ENCODE results near the gene FKBP6. TPM values are rescaled to one million over a fixed set of nuclear protein-coding genes. Genes with fewer than 3 reads are reported as not detected.

Gene FKBP6
- total and polyA plus RNA-seq, 9 of the 15 experiments (the other 6 are each of a cell fraction or from before 2014, with no cell fraction given): not detected

DNA sequence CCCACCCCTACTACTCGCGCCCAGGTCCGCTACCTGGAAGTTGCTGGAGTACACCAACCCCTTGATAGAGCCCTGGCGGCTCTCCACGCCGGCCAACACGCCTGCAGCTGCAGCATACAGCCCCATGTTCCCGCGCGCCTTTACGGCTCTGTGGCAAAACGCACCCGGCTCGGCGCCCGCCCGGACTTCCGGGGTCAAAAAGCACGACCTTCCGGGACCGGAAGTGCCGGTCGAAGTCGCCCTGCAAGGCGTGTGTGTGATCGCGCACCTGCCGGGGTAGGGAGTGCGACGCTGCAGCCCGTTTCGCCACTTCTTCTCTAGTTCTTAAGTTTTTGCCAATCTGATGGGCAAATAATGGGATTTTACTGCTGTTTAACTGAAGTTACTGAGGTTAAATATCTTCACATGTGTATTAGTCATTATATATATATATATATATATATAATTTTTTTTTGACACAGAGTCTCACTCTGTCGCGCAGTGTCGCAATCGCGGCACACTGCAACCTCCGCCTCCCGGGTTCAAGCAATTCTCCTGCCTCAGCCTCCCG is 19.2 kb upstream of the FKBP6 start, which contains the start of gene NSUN5 (continued):
- TF ChIP-seq, protein P1, sequence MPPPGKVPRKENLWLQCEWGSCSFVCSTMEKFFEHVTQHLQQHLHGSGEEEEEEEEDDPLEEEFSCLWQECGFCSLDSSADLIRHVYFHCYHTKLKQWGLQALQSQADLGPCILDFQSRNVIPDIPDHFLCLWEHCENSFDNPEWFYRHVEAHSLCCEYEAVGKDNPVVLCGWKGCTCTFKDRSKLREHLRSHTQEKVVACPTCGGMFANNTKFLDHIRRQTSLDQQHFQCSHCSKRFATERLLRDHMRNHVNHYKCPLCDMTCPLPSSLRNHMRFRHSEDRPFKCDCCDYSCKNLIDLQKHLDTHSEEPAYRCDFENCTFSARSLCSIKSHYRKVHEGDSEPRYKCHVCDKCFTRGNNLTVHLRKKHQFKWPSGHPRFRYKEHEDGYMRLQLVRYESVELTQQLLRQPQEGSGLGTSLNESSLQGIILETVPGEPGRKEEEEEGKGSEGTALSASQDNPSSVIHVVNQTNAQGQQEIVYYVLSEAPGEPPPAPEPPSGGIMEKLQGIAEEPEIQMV (tag; conservative IDR thresholded peaks at IDR 0.05; ENCODE audit: low read depth): no peak
- TF ChIP-seq STAT5A (IDR thresholded peaks at IDR 0.05; ENCODE audit: borderline replicate concordance, low read length): no peak
- TF ChIP-seq, protein P2, sequence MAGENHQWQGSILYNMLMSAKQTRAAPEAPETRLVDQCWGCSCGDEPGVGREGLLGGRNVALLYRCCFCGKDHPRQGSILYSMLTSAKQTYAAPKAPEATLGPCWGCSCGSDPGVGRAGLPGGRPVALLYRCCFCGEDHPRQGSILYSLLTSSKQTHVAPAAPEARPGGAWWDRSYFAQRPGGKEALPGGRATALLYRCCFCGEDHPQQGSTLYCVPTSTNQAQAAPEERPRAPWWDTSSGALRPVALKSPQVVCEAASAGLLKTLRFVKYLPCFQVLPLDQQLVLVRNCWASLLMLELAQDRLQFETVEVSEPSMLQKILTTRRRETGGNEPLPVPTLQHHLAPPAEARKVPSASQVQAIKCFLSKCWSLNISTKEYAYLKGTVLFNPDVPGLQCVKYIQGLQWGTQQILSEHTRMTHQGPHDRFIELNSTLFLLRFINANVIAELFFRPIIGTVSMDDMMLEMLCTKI (IDR thresholded peaks at IDR 0.05; ENCODE audit: partially characterized antibody): no peak
- no peak for TF ChIP-seq SIRT6 (IDR thresholded peaks at IDR 0.05; ENCODE audit: low read depth, low read length)
- TF ChIP-seq RBBP5 (IDR thresholded peaks at IDR 0.05; ENCODE audit: borderline replicate concordance, insufficient read depth, low read length, poor library complexity, severe bottlenecking): peak; percentile 80
- no peak for TF ChIP-seq HNRNPUL1 (IDR thresholded peaks at IDR 0.05; ENCODE audit: low read length)
- no peak for TF ChIP-seq SMAD1 (IDR thresholded peaks at IDR 0.05; ENCODE audit: low read depth, low read length, partially characterized antibody)
- TF ChIP-seq SNRNP70 (optimal IDR thresholded peaks at IDR 0.05; ENCODE audit: low read depth, low read length): no peak
- no peak for TF ChIP-seq GTF3C2 (IDR thresholded peaks at IDR 0.05; ENCODE audit: borderline replicate concordance, extremely low read depth, insufficient read length)
- TF ChIP-seq GATA2 (CRISPR knock-in tag; IDR thresholded peaks at IDR 0.05): no peak
- TF ChIP-seq ELF1 (tag; IDR thresholded peaks at IDR 0.05): peak; percentile 99
- no peak for TF ChIP-seq MYBL2 (IDR thresholded peaks at IDR 0.05; ENCODE audit: low read depth)
- no peak for TF ChIP-seq MYBL2 (CRISPR knock-in tag; IDR thresholded peaks at IDR 0.05; ENCODE audit: borderline replicate concordance)
- TF ChIP-seq NR4A1 (CRISPR knock-in tag; IDR thresholded peaks at IDR 0.05): no peak
- no peak for TF ChIP-seq NR4A1 (tag; IDR thresholded peaks at IDR 0.05)
- no peak for TF ChIP-seq ZNF655 (CRISPR knock-in tag; IDR thresholded peaks at IDR 0.05)
- no peak for TF ChIP-seq ZNF316 (IDR thresholded peaks at IDR 0.05)
- peak; percentile 97 for TF ChIP-seq GABPA (tag; conservative IDR thresholded peaks at IDR 0.05; ENCODE audit: low read depth)
- TF ChIP-seq ATF3 (IDR thresholded peaks at IDR 0.05): peak; percentile 14; the same call in 1 of the 2 replicates
- TF ChIP-seq ATF3 (CRISPR knock-in tag; conservative IDR thresholded peaks at IDR 0.05): 0 out of 2 replicates have a peak, but pooled peaks have one; percentile 40
- no peak for TF ChIP-seq ZNF282 (CRISPR knock-in tag; IDR thresholded peaks at IDR 0.05)
